ENCODE measurements around the gene CAMK1. TPM values are rescaled to one million over a fixed set of nuclear protein-coding genes. Genes with fewer than 3 reads are reported as not detected.
A peak's percentile ranks its signal among the peaks of the same experiment; 100 is the strongest.

The CAMK1 gene
- total RNA-seq, 1 donor from 2014 or later: 19.3 TPM

DNA sequence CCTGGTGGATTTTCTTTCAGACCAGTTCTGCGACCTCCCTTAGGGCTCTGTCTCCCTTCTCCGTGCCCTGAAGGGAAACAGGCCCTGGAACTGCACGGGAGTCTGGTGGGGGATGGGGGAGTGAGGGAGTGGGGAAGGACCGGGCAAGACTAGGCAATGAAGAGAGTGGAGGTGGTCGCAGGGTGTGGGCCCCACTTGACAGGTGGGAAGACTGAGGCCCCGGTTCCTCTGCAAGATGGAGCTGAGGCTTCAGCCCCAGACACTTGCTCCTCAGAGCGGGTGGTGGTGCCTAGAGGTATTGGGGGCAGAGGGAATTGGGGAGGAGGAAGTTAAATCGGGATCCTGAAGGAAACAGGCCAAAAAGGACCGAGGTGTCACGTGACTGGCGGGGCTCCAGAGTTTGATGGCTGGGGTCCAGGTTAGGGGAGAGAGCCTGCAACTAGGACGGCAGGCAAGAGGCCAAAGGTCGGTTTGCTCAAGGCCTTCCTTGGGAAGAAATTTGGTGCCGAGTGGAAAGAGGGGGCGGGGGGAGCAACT lies 597 bp upstream of the CAMK1 start:
- DNase-seq (ENCODE audit: low spot score): no peak
- no peaks in the 10 kb centered on the region for H3K9me3 Mint-ChIP-seq (ENCODE audit: low read depth)
- H3K4me3 Mint-ChIP-seq (ENCODE audit: unreplicated experiment): peak overlapping the region; percentile 82
- no peaks in the 10 kb centered on the region for H3K27me3 Mint-ChIP-seq (ENCODE audit: low read depth)
- peaks cover 2% of the 10 kb centered on the region for H3K36me3 Mint-ChIP-seq (ENCODE audit: low read depth)
- TF ChIP-seq, protein P1, sequence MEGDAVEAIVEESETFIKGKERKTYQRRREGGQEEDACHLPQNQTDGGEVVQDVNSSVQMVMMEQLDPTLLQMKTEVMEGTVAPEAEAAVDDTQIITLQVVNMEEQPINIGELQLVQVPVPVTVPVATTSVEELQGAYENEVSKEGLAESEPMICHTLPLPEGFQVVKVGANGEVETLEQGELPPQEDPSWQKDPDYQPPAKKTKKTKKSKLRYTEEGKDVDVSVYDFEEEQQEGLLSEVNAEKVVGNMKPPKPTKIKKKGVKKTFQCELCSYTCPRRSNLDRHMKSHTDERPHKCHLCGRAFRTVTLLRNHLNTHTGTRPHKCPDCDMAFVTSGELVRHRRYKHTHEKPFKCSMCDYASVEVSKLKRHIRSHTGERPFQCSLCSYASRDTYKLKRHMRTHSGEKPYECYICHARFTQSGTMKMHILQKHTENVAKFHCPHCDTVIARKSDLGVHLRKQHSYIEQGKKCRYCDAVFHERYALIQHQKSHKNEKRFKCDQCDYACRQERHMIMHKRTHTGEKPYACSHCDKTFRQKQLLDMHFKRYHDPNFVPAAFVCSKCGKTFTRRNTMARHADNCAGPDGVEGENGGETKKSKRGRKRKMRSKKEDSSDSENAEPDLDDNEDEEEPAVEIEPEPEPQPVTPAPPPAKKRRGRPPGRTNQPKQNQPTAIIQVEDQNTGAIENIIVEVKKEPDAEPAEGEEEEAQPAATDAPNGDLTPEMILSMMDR (IDR thresholded peaks at IDR 0.05): no peak
- peaks cover 39% of the 10 kb centered on the region for H3K4me1 Mint-ChIP-seq (ENCODE audit: low read depth)
- peak overlapping the region; percentile 65 for H3K27ac Mint-ChIP-seq (ENCODE audit: unreplicated experiment)

GRCh38 chr3:9769012-9769411 lies 735 bp downstream of the CAMK1 start:
- Mint-ChIP-seq H3K27ac (ENCODE audit: unreplicated experiment) (peak overlapping the region; percentile 55), H3K9me3 (ENCODE audit: low read depth) (no peaks in the 10 kb centered on the region), H3K27me3 (ENCODE audit: low read depth) (no peaks in the 10 kb centered on the region), H3K4me3 (ENCODE audit: unreplicated experiment) (peak overlapping the region; percentile 82), H3K4me1 (ENCODE audit: low read depth) (peaks cover 39% of the 10 kb centered on the region), H3K36me3 (ENCODE audit: low read depth) (peaks cover 4% of the 10 kb centered on the region)
- TF ChIP-seq, protein P1 (IDR thresholded peaks at IDR 0.05): no peak
- DNase-seq (ENCODE audit: low spot score): no peak

DNA sequence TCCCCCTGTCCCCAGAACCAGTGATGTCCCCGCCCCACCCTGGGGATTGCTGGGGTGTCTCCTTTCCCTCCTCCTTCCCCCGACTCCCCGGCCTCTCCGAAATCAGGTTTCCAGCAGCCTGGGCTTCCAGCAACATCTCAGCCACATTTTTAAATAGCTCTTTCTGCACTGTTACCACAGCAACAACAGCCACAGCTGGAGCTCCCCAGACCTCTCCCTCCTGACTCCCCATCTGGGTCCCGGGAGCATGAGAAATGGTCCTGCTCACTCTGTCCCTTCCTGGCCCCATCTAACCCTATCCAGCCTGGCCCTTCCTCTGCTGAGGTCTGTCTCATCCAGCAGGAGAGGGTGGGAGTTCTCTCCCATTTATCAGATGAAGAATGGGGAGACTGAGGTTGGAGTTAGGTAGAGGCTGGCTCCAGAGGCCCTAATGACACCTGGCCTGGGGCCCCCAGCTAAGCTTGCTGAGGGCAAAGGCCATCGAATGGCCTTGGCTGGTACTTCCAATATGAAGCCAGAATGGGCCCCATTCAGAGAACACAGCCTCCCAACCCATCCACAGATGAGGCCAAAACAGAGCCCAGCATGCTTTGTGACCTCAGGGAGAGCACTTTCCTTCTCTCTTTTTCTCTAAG lies 1.5 kb downstream of the CAMK1 start:
- no peak for DNase-seq (ENCODE audit: low spot score)
- Mint-ChIP-seq H3K9me3 (ENCODE audit: low read depth) (no peaks in the 10 kb centered on the region), H3K27me3 (ENCODE audit: low read depth) (no peaks in the 10 kb centered on the region), H3K27ac (ENCODE audit: unreplicated experiment) (peak overlapping the region; percentile 45), H3K4me1 (ENCODE audit: low read depth) (peaks cover 39% of the 10 kb centered on the region), H3K4me3 (ENCODE audit: unreplicated experiment) (peak overlapping the region; percentile 82), H3K36me3 (ENCODE audit: low read depth) (peaks cover 4% of the 10 kb centered on the region)
- TF ChIP-seq, protein P1 (IDR thresholded peaks at IDR 0.05): no peak

DNA sequence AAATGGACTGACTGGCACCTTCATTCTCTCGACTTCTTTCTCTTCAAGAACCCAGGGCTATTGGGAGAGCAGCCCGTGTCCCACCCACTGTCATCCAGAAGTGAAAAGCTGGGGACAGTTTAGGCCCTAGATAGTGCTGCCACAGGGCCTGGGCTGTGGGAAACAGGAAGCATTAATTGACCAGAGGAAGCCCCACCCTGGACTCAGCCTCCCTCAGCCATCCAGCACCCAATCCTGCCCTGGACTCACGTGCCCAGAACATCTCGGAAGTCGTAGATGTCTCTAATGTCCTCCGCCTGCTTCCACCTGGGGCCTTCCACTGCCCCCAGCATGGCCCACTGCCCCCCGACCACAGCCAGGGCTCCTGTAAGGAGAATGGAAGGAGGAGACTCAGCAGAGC lies 2.3 kb downstream of the CAMK1 start:
- Mint-ChIP-seq H3K9me3 (ENCODE audit: low read depth) (no peaks in the 10 kb centered on the region), H3K27me3 (ENCODE audit: low read depth) (no peaks in the 10 kb centered on the region)

DNA sequence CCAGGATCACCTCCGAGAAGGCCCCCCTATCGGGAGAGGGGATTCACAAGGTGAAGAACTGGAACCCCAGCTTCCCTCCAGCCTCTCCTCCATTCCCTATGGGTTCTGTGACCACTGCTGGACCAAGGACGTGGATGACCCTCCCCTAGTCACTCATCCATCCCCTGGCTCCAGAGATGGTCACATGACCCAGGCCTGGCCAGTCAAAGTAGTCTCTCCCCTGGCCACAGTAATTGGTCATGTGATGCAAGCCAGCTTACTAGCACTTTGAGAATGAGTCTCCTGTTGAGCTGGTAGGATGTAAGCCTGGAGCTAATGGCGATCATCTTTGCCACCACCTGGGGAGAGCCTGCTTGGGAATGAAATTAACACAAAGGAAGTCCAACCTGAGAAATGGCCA lies 3.9 kb downstream of the CAMK1 start:
- TF ChIP-seq, protein P1 (IDR thresholded peaks at IDR 0.05): no peak
- H3K27me3 Mint-ChIP-seq (ENCODE audit: low read depth): no peaks in the 10 kb centered on the region
- no peak for DNase-seq (ENCODE audit: low spot score)
- H3K27ac Mint-ChIP-seq (ENCODE audit: unreplicated experiment): no peak overlapping the region
- H3K9me3 Mint-ChIP-seq (ENCODE audit: low read depth): no peaks in the 10 kb centered on the region
- peaks cover 7% of the 10 kb centered on the region for H3K36me3 Mint-ChIP-seq (ENCODE audit: low read depth)
- H3K4me3 Mint-ChIP-seq (ENCODE audit: unreplicated experiment): no peak overlapping the region
- peaks cover 38% of the 10 kb centered on the region for H3K4me1 Mint-ChIP-seq (ENCODE audit: low read depth)

More for the DNA sequence above, 2.3 kb downstream of the CAMK1 start:
- peaks cover 39% of the 10 kb centered on the region for H3K4me1 Mint-ChIP-seq (ENCODE audit: low read depth)
- no peak overlapping the region for H3K4me3 Mint-ChIP-seq (ENCODE audit: unreplicated experiment)
- H3K36me3 Mint-ChIP-seq (ENCODE audit: low read depth): peaks cover 4% of the 10 kb centered on the region
- TF ChIP-seq, protein P1 (IDR thresholded peaks at IDR 0.05): no peak
- DNase-seq (ENCODE audit: low spot score): no peak
- peak overlapping the region; percentile 27 for H3K27ac Mint-ChIP-seq (ENCODE audit: unreplicated experiment)

All from chondrocyte (in vitro differentiated cells).